Measurements from ENCODE around the gene SLC29A2. TPM values are rescaled to one million over a fixed set of nuclear protein-coding genes. Genes with fewer than 3 reads are reported as not detected.

Gene SLC29A2
- total RNA-seq, 2 experiments from 2014 or later: 10.3 to 10.6 TPM

Other genes with a start within 250 kb of the SLC29A2 start
- 10 to 100 TPM; 40.5 to 44.8 TPM for gene KLC2, start 114.1 kb downstream of the SLC29A2 start, total RNA-seq
- gene RAB1B, start 103.1 kb downstream of the SLC29A2 start, total RNA-seq: 100 to 1,000 TPM; 118 to 124 TPM
- gene CNIH2, start 93.6 kb downstream of the SLC29A2 start, total RNA-seq: 1 to 10 TPM in 1 of 2 experiments, under 1 TPM in 1; 0.39 to 1.5 TPM
- gene YIF1A, start 82.6 kb downstream of the SLC29A2 start, total RNA-seq: 10 to 100 TPM; 63.1 to 65.8 TPM
- gene TMEM151A, start 79.9 kb downstream of the SLC29A2 start, total RNA-seq: not detected
- not detected for gene CD248, start 54.7 kb downstream of the SLC29A2 start, total RNA-seq
- 1 to 10 TPM; 1.0 to 1.6 TPM for gene RIN1, start 35.3 kb downstream of the SLC29A2 start, total RNA-seq
- 10 to 100 TPM; 29.3 to 31.2 TPM for gene BRMS1, start 26.7 kb downstream of the SLC29A2 start, total RNA-seq
- gene B4GAT1, start 24.1 kb downstream of the SLC29A2 start, total RNA-seq: 1 to 10 TPM; 8.2 to 8.3 TPM
- not detected for gene NPAS4, start 49.3 kb upstream of the SLC29A2 start, total RNA-seq
- 100 to 1,000 TPM; 104 to 106 TPM for gene MRPL11, start 67.1 kb upstream of the SLC29A2 start, total RNA-seq
- 1 to 10 TPM; 7.0 to 8.5 TPM for gene PELI3, start 95.1 kb upstream of the SLC29A2 start, total RNA-seq
- gene DPP3, start 108.7 kb upstream of the SLC29A2 start, total RNA-seq: 10 to 100 TPM; 76.1 to 89.7 TPM
- 10 to 100 TPM; 11.1 to 13.2 TPM for gene BBS1, start 138.9 kb upstream of the SLC29A2 start, total RNA-seq
- gene ZDHHC24, start 174.3 kb upstream of the SLC29A2 start, total RNA-seq: 10 to 100 TPM; 13.5 to 14.9 TPM
- gene ACTN3, start 175.1 kb upstream of the SLC29A2 start, total RNA-seq: under 1 TPM; 0.15 to 0.24 TPM
- 1 to 10 TPM; 1.4 to 1.5 TPM for gene CTSF, start 196.8 kb upstream of the SLC29A2 start, total RNA-seq
- under 1 TPM; 0.12 to 0.24 TPM for gene CCDC87, start 221.3 kb upstream of the SLC29A2 start, total RNA-seq
- gene CCS, start 221.4 kb upstream of the SLC29A2 start, total RNA-seq: 10 to 100 TPM; 24.2 to 26.9 TPM
- gene RBM14, start 244.9 kb upstream of the SLC29A2 start, total RNA-seq: 100 to 1,000 TPM; 114 to 121 TPM

Data from activated CD4-positive, alpha-beta memory T cell treated with anti-CD3 and anti-CD28 coated beads for 36 hours (primary cell).